Suprapubic skin (tissue), 4 donors: ENCODE results near the gene PTK6. TPM values are rescaled to one million over a fixed set of nuclear protein-coding genes. Genes with fewer than 3 reads are reported as not detected.
"Not testable (repeated sequence)": the region's sequence is repeated elsewhere in the genome, so short reads cannot be mapped to it uniquely, and the experiment has no call there.

Experiments used
- DNase-seq, 2 donors: peaks; one replicate each; pipeline ENCODE4 v3.0.0-alpha.2; 2019; ENCODE audit warnings: low spot score in 2 of 2
- H3K27ac ChIP-seq: fragments of 200-600 bp; sonication (generic); one replicate; pipeline ENCODE4 v1.5.1; 2019
- H3K27me3 ChIP-seq: fragments of 200-600 bp; sonication (generic); one replicate; pipeline ENCODE4 v1.5.1; 2019
- H3K36me3 ChIP-seq: fragments of 200-600 bp; sonication (generic); one replicate; pipeline ENCODE4 v1.5.1; 2019
- H3K4me1 ChIP-seq: fragments of 200-600 bp; sonication (generic); one replicate; pipeline ENCODE4 v1.5.1; 2019
- H3K4me3 ChIP-seq: fragments of 200-600 bp; sonication (generic); one replicate; pipeline ENCODE4 v1.5.1; 2019; ENCODE audit warnings: mild to moderate bottlenecking
- H3K9me3 ChIP-seq: fragments of 200-600 bp; sonication (generic); one replicate; pipeline ENCODE4 v1.5.1; 2019
- CTCF ChIP-seq, 2 donors: fragments of 200-600 bp in 1 of 2; fragments of 450-650 bp in 1 of 2; sonication (generic) in 1 of 2; IDR thresholded peaks; one replicate each; pipeline ENCODE4 v1.5.1; 2016 to 2019; ENCODE audit warnings: antibody characterized with exemption in 2 of 2, mild to moderate bottlenecking in 1 of 2, moderate library complexity in 1 of 2
- EP300 ChIP-seq: sonication (generic); formaldehyde crosslinking; IDR thresholded peaks from one replicate; pipeline ENCODE4 v1.6.1; 2017; ENCODE audit warnings: antibody characterized with exemption
- POLR2A ChIP-seq, 2 donors: fragments of 450-650 bp; IDR thresholded peaks; one replicate each; pipeline ENCODE4 v1.6.1; 2017; ENCODE audit warnings: antibody characterized with exemption in 2 of 2, mild to moderate bottlenecking in 2 of 2, moderate library complexity in 2 of 2
- POLR2AphosphoS5 ChIP-seq, 3 donors: sonication (generic); formaldehyde crosslinking; IDR thresholded peaks; one replicate each; pipeline ENCODE4 v1.6.1; 2017; ENCODE audit warnings: antibody characterized with exemption in 3 of 3
- WGBS: methylation state at CpG from one replicate; pipeline ENCODE4 v1.1.5; 2018; 5-methylcytosine and 5-hydroxymethylcytosine counted together
- total RNA-seq, 4 donors: library from RNA; depleted of rRNA; stranded (reverse); fragments of >200 nt; gene quantifications; one replicate each; pipeline ENCODE4 v1.1.0, GENCODE V29; 2016

The PTK6 gene
- total RNA-seq, 4 donors from 2014 or later: 58.0 to 70.6 (median 65.6) TPM

GRCh38 chr20:63572071-63572787, 35.1 kb upstream of the PTK6 start:
- Histone ChIP-seq H3K36me3 (no peaks in the 10 kb centered on the region), H3K27me3 (no peaks in the 10 kb centered on the region), H3K9me3 (no peaks in the 10 kb centered on the region), H3K4me1 (peaks cover 25% of the 10 kb centered on the region), H3K4me3 (no peak overlapping the region), H3K27ac (no peak overlapping the region)
- DNase-seq: no peak
- TF ChIP-seq EP300: no peak
- TF ChIP-seq POLR2AphosphoS5 (IDR thresholded peaks at IDR 0.05): no peak
- no peak for TF ChIP-seq POLR2A (IDR thresholded peaks at IDR 0.05)
- TF ChIP-seq CTCF (IDR thresholded peaks at IDR 0.05): no peak
- no CpG with 5 or more reads among the region's 48 CpGs for WGBS

GRCh38 chr20:63571087-63571478, 33.9 kb upstream of the PTK6 start:
- not testable (repeated sequence) for H3K27me3 ChIP-seq, H3K36me3 ChIP-seq, H3K27ac ChIP-seq, H3K9me3 ChIP-seq, H3K4me3 ChIP-seq, DNase-seq
- peaks cover 25% of the 10 kb centered on the region for H3K4me1 ChIP-seq
- WGBS: 73% methylated on average over 7 of the region's 11 CpGs

GRCh38 chr20:63570281-63571086, 33.3 kb upstream of the PTK6 start:
- Histone ChIP-seq H3K36me3 (peaks cover 12% of the 10 kb centered on the region), H3K27me3 (no peaks in the 10 kb centered on the region), H3K4me1 (peaks cover 25% of the 10 kb centered on the region), H3K9me3 (no peaks in the 10 kb centered on the region), H3K4me3 (no peak overlapping the region), H3K27ac (no peak overlapping the region)
- TF ChIP-seq CTCF (IDR thresholded peaks at IDR 0.05) (no peak), POLR2A (IDR thresholded peaks at IDR 0.05) (no peak), EP300 (no peak), POLR2AphosphoS5 (IDR thresholded peaks at IDR 0.05) (no peak)
- no peak for DNase-seq
- WGBS: 94% methylated on average over 11 of the region's 28 CpGs

GRCh38 chr20:63568986-63569949, 32.1 kb upstream of the PTK6 start:
- 79% methylated on average over 12 of the region's 46 CpGs for WGBS
- Histone ChIP-seq H3K4me3 (no peak overlapping the region), H3K4me1 (peaks cover 16% of the 10 kb centered on the region), H3K27ac (no peak overlapping the region), H3K27me3 (no peaks in the 10 kb centered on the region), H3K9me3 (no peaks in the 10 kb centered on the region), H3K36me3 (peaks cover 24% of the 10 kb centered on the region)
- no peak for DNase-seq
- TF ChIP-seq CTCF (IDR thresholded peaks at IDR 0.05): no peak
- TF ChIP-seq POLR2AphosphoS5 (IDR thresholded peaks at IDR 0.05): no peak
- TF ChIP-seq EP300: no peak
- TF ChIP-seq POLR2A (IDR thresholded peaks at IDR 0.05): no peak

- Histone ChIP-seq H3K9me3 (no peaks in the 10 kb centered on the region), H3K4me1 (peaks cover 10% of the 10 kb centered on the region), H3K4me3 (peak overlapping the region; percentile 7), H3K27me3 (no peaks in the 10 kb centered on the region), H3K27ac (no peak overlapping the region), H3K36me3 (peaks cover 33% of the 10 kb centered on the region)
- DNase-seq: no peak
- TF ChIP-seq POLR2A (IDR thresholded peaks at IDR 0.05) (no peak), POLR2AphosphoS5 (IDR thresholded peaks at IDR 0.05) (no peak), CTCF (IDR thresholded peaks at IDR 0.05) (no peak), EP300 (no peak)
- WGBS: 87% methylated on average over 9 of the region's 43 CpGs
Observed at GRCh38 chr20:63568170-63568981, 31.2 kb upstream of the PTK6 start.
